Keratinocyte (primary cell): ENCODE results near the gene NUDC. TPM values are rescaled to one million over a fixed set of nuclear protein-coding genes. Genes with fewer than 3 reads are reported as not detected.

Experiments used
- DNase-seq: peaks from one replicate; pipeline ENCODE4 v3.0.0-alpha.2; 2011; ENCODE audit warnings: low read depth, missing footprints, low spot score
- FAIRE-seq: peaks from 2 replicates; lab custom pipeline; 2011; peaks lifted over from hg19 to GRCh38; lab: Jason Lieb, UNC
- H2AFZ ChIP-seq: 2 replicates; pipeline ENCODE4 v1.6.0; 2012; ENCODE audit warnings: low read length, control low read depth, inconsistent platforms; ENCODE audit not compliant: control insufficient read depth
- H3K27ac ChIP-seq: 2 replicates; pipeline ENCODE4 v1.5.1; 2011; ENCODE audit warnings: low read length; ENCODE audit not compliant: control insufficient read depth, insufficient read depth
- H3K27me3 ChIP-seq: 3 replicates; pipeline ENCODE4 v1.6.0; 2011; ENCODE audit warnings: low read length; ENCODE audit not compliant: control insufficient read depth, insufficient read depth; ENCODE audit errors: extremely low read depth
- H3K36me3 ChIP-seq, 2 experiments: 2 replicates in 1 of 2; 3 replicates in 1 of 2; pipeline ENCODE4 v1.5.1; 2011; ENCODE audit warnings: low read length in 2 of 2, mild to moderate bottlenecking in 1 of 2; ENCODE audit not compliant: control insufficient read depth in 2 of 2, insufficient read depth in 2 of 2; ENCODE audit errors: extremely low read depth in 1 of 2
- H3K4me1 ChIP-seq: 3 replicates; pipeline ENCODE4 v1.5.1; 2011; ENCODE audit warnings: low read length; ENCODE audit not compliant: control insufficient read depth, insufficient read depth; ENCODE audit errors: extremely low read depth
- H3K4me2 ChIP-seq: 3 replicates; pipeline ENCODE4 v1.6.0; 2011; ENCODE audit warnings: low read depth, low read length; ENCODE audit not compliant: control insufficient read depth, insufficient read depth; ENCODE audit errors: extremely low read depth
- H3K4me3 ChIP-seq, 3 experiments: fragments of 200-600 bp in 1 of 3; sonication (generic) in 1 of 3; 2 replicates in 2 of 3; 3 replicates in 1 of 3; pipeline ENCODE4 v1.5.1; 2011 to 2016; ENCODE audit warnings: low read length in 3 of 3, mild to moderate bottlenecking in 3 of 3, control low read depth in 2 of 3, inconsistent platforms in 1 of 3, low read depth in 1 of 3, mixed read lengths in 1 of 3, mixed run types in 1 of 3, moderate library complexity in 1 of 3; ENCODE audit not compliant: control insufficient read depth in 2 of 3, insufficient read depth in 2 of 3; ENCODE audit errors: extremely low read depth in 1 of 3
- H3K79me2 ChIP-seq: 2 replicates; pipeline ENCODE4 v1.6.0; 2012; ENCODE audit warnings: low read length; ENCODE audit not compliant: control insufficient read depth, insufficient read depth
- H3K9ac ChIP-seq: 3 replicates; pipeline ENCODE4 v1.6.0; 2011; ENCODE audit warnings: low read length; ENCODE audit not compliant: control insufficient read depth, insufficient read depth; ENCODE audit errors: extremely low read depth
- H3K9me1 ChIP-seq: 3 replicates; pipeline ENCODE4 v1.6.0; 2011; ENCODE audit warnings: low read length; ENCODE audit not compliant: control insufficient read depth, insufficient read depth; ENCODE audit errors: extremely low read depth
- H3K9me3 ChIP-seq: 2 replicates; pipeline ENCODE4 v1.5.1; 2012; ENCODE audit warnings: low read depth, low read length; ENCODE audit not compliant: control insufficient read depth
- H4K20me1 ChIP-seq: 3 replicates; pipeline ENCODE4 v1.6.0; 2011; ENCODE audit warnings: low read length; ENCODE audit not compliant: control insufficient read depth, insufficient read depth; ENCODE audit errors: extremely low read depth
- CTCF ChIP-seq, 3 experiments: IDR thresholded peaks in 1 of 3; conservative IDR thresholded peaks in 1 of 3; optimal IDR thresholded peaks in 1 of 3; 2 replicates in 2 of 3; 3 replicates in 1 of 3; pipeline versions ENCODE3 to v1.5.1; 2011; ENCODE audit warnings: low read length in 3 of 3, mild to moderate bottlenecking in 3 of 3, moderate library complexity in 2 of 3, control low read depth in 1 of 3, inconsistent platforms in 1 of 3; ENCODE audit not compliant: insufficient read depth in 2 of 3; ENCODE audit errors: extremely low read depth in 1 of 3
- EZH2 ChIP-seq: IDR thresholded peaks from one replicate; pipeline ENCODE4 v1.6.1; 2012; ENCODE audit warnings: inconsistent platforms, mild to moderate bottlenecking, low read length, moderate library complexity
- dilution Hi-C: fragments of 300-500 bp; cut with MboI; formaldehyde crosslinking; loops from one replicate; pipeline ENCODE4 v1.7.0; 2020; ENCODE audit warnings: low sequenced_read_pairs; ENCODE audit not compliant: extremely low pct_ligation_motif_present
- polyA plus RNA-seq, 5 experiments: library from polyadenylated mRNA; depleted of rRNA in 3 of 5; stranded (reverse) in 3 of 5; stranded (forward) in 1 of 5; unstranded in 1 of 5; fragments of >200 nt; gene quantifications; 1 replicate in 1 of 5; 2 replicates in 3 of 5; 3 replicates in 1 of 5; pipeline versions ENCODE4 v1.2.1 to v1.2.3, GENCODE V29; 2011 to 2012; ENCODE audit warnings: missing spikeins in 2 of 5, low read depth in 1 of 5, low replicate concordance in 1 of 5

NUDC gene
- polyA plus RNA-seq, 1 donor (not counting 4 experiments of a cell fraction or from before 2014, with no cell fraction given): 57.3 TPM

GRCh38 chr1:26981146-26981846 lies 59.8 kb downstream of the NUDC start:
- H3K4me3 ChIP-seq: no peak overlapping the region
- TF ChIP-seq EZH2 (no peak), CTCF (optimal IDR thresholded peaks at IDR 0.05 in 1 of 3, IDR thresholded peaks at IDR 0.05 in 1 of 3, conservative IDR thresholded peaks at IDR 0.05 in 1 of 3; ENCODE audit: extremely low read depth in 1 of 3, insufficient read depth in 2 of 3, low read length in 3 of 3) (no peak)
- no peak overlapping the region for H3K4me2 ChIP-seq
- H3K27me3 ChIP-seq: no peaks in the 10 kb centered on the region
- H3K9ac ChIP-seq: no peak overlapping the region
- no peaks in the 10 kb centered on the region for H3K9me1 ChIP-seq
- no peaks in the 10 kb centered on the region for H4K20me1 ChIP-seq
- DNase-seq: no peak
- no peaks in the 10 kb centered on the region for H3K4me1 ChIP-seq
- H3K27ac ChIP-seq: no peak overlapping the region
- H3K36me3 ChIP-seq: no peaks in the 10 kb centered on the region
- no peaks in the 10 kb centered on the region for H3K9me3 ChIP-seq
- H3K79me2 ChIP-seq: no peaks in the 10 kb centered on the region
- no peak overlapping the region for H2AFZ ChIP-seq
- dilution Hi-C loops: no loop called here
- FAIRE-seq: no peak

DNA sequence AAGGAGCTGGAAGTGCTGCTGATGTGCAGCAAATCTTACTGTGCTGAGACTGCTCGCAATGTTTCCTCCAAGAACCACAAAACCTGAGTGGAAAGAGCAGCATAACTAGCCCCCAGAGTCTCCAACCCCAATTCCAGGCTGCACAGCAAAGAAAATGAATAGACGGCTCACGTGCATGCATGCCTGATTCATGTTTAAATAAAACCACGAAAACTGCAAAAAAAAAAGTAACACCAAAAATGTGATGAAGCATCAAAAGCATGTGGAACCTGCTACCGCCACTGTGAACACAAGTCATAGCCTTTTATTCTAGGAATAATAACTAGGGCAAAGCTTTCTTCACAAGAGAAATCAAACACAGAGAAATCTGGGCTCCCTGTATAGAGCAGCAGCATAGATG lies 62.3 kb downstream of the NUDC start:
- Histone ChIP-seq H3K4me3 (no peak overlapping the region), H3K36me3 (no peaks in the 10 kb centered on the region), H3K4me1 (no peaks in the 10 kb centered on the region), H3K4me2 (no peak overlapping the region), H3K27ac (no peak overlapping the region), H3K79me2 (no peaks in the 10 kb centered on the region), H3K27me3 (no peaks in the 10 kb centered on the region), H3K9me3 (no peaks in the 10 kb centered on the region), H4K20me1 (no peaks in the 10 kb centered on the region), H3K9me1 (no peaks in the 10 kb centered on the region), H2AFZ (no peak overlapping the region), H3K9ac (no peak overlapping the region)
- TF ChIP-seq CTCF (optimal IDR thresholded peaks at IDR 0.05 in 1 of 3, IDR thresholded peaks at IDR 0.05 in 1 of 3, conservative IDR thresholded peaks at IDR 0.05 in 1 of 3; ENCODE audit: extremely low read depth in 1 of 3, insufficient read depth in 2 of 3, low read length in 3 of 3): no peak
- TF ChIP-seq EZH2: no peak
- no peak for DNase-seq
- FAIRE-seq: no peak
- dilution Hi-C loops: no loop called here
